HepG2 (cell line): Measurements from ENCODE around the gene RRP36. TPM values are rescaled to one million over a fixed set of nuclear protein-coding genes. Genes with fewer than 3 reads are reported as not detected.

ENCODE experiments used
- CEBPG ChIP-seq: IDR thresholded peaks from 2 replicates; pipeline ENCODE4 v1.6.1; 2016
- CENPT ChIP-seq: sonication (generic); formaldehyde crosslinking; IDR thresholded peaks from 2 replicates; pipeline ENCODE4 v1.8.0; 2022; ENCODE audit warnings: low read depth, mild to moderate bottlenecking, moderate library complexity, missing genetic modification reagents
- ELF1 ChIP-seq: sonication (generic); formaldehyde crosslinking; IDR thresholded peaks from 2 replicates; pipeline ENCODE4 v1.4.0; 2020; ENCODE audit warnings: missing genetic modification reagents
- FLYWCH1 ChIP-seq: sonication (generic); formaldehyde crosslinking; IDR thresholded peaks from 2 replicates; pipeline ENCODE4 v1.8.1; 2023; ENCODE audit warnings: mild to moderate bottlenecking, missing genetic modification reagents
- HNRNPH1 ChIP-seq: fragments of 200-400 bp; formaldehyde crosslinking; optimal IDR thresholded peaks from 2 replicates; pipeline ENCODE3; 2017; ENCODE audit warnings: mild to moderate bottlenecking, low read depth, low read length
- MAFG ChIP-seq: sonication (generic); formaldehyde crosslinking; IDR thresholded peaks from 2 replicates; pipeline ENCODE4 v1.5.1; 2020; ENCODE audit warnings: mild to moderate bottlenecking, missing genetic modification reagents
- PPARG ChIP-seq: conservative IDR thresholded peaks from 2 replicates; pipeline ENCODE4 v1.6.1; 2016; ENCODE audit warnings: missing biosample characterization, missing genetic modification reagents
- STAT5B ChIP-seq: sonication (generic); formaldehyde crosslinking; IDR thresholded peaks from 2 replicates; pipeline ENCODE4 v1.4.0; 2020; ENCODE audit warnings: missing genetic modification reagents
- TARDBP ChIP-seq: sonication (generic); formaldehyde crosslinking; IDR thresholded peaks from 2 replicates; pipeline ENCODE4 v1.8.0; 2022; ENCODE audit warnings: mild to moderate bottlenecking, missing genetic modification reagents
- ZBTB7B ChIP-seq: sonication (generic); formaldehyde crosslinking; IDR thresholded peaks from 2 replicates; pipeline ENCODE4 v1.4.0; 2020; ENCODE audit warnings: missing genetic modification reagents
- ZFX ChIP-seq: sonication (generic); formaldehyde crosslinking; IDR thresholded peaks from 2 replicates; pipeline ENCODE4 v1.4.0; 2020; ENCODE audit warnings: mild to moderate bottlenecking, low read depth, missing genetic modification reagents, moderate library complexity
- ZNF616 ChIP-seq: sonication (generic); formaldehyde crosslinking; IDR thresholded peaks from 2 replicates; pipeline ENCODE4 v1.5.0; 2020; ENCODE audit warnings: low read depth, mild to moderate bottlenecking, missing genetic modification reagents
- ZNF780A ChIP-seq: sonication (generic); formaldehyde crosslinking; IDR thresholded peaks from 2 replicates; pipeline ENCODE4 v1.8.0; 2022; ENCODE audit warnings: mild to moderate bottlenecking, missing genetic modification reagents, moderate library complexity
- ZSCAN31 ChIP-seq: sonication (generic); formaldehyde crosslinking; IDR thresholded peaks from 2 replicates; pipeline ENCODE4 v1.5.0; 2020; ENCODE audit warnings: low read depth, mild to moderate bottlenecking, missing genetic modification reagents
- polyA plus RNA-seq, 8 experiments: library from polyadenylated mRNA; depleted of rRNA in 3 of 8; stranded (reverse) in 7 of 8; unstranded in 1 of 8; fragments of >200 nt; fragmentation: Illumina TruSeq in 4 of 8; extraction: Trizol in 4 of 8; gene quantifications; 2 replicates each; pipeline versions ENCODE4 v1.2.1 to v1.2.3, GENCODE V29; 2011 to 2016; ENCODE audit warnings: low read depth in 4 of 8, missing spikeins in 1 of 8, mixed read lengths in 1 of 8; ENCODE audit not compliant: insufficient read depth in 1 of 8
- total RNA-seq, 5 experiments: library from RNA; depleted of rRNA; stranded (reverse); fragments of >200 nt; fragmentation: Illumina TruSeq; extraction: Trizol; gene quantifications; 2 replicates each; pipeline ENCODE4 v1.2.3, GENCODE V29; 2016; ENCODE audit warnings: low read depth in 1 of 5
- TF ChIP-seq, protein P1 (sequence below): sonication (generic); formaldehyde crosslinking; IDR thresholded peaks from 2 replicates; pipeline ENCODE4 v1.4.0; 2020; ENCODE audit warnings: missing genetic modification reagents, borderline replicate concordance
- TF ChIP-seq, protein P2 (sequence below): sonication (generic); formaldehyde crosslinking; IDR thresholded peaks from 2 replicates; pipeline ENCODE4 v1.8.0; 2022; ENCODE audit warnings: missing genetic modification reagents, mild to moderate bottlenecking, inconsistent platforms, borderline replicate concordance
- TF ChIP-seq, protein P3 (sequence below): sonication (generic); formaldehyde crosslinking; IDR thresholded peaks from 2 replicates; pipeline ENCODE4 v1.5.1; 2020; ENCODE audit warnings: missing genetic modification reagents, mild to moderate bottlenecking, borderline replicate concordance
- TF ChIP-seq, protein P4 (sequence below): sonication (generic); formaldehyde crosslinking; IDR thresholded peaks from 2 replicates; pipeline ENCODE4 v1.8.0; 2023; ENCODE audit warnings: mild to moderate bottlenecking, missing genetic modification reagents

RRP36 gene
- total and polyA plus RNA-seq, 2 of the 13 experiments (the other 11 are each of a cell fraction or from before 2014, with no cell fraction given) = 29.5 to 144 TPM

DNA sequence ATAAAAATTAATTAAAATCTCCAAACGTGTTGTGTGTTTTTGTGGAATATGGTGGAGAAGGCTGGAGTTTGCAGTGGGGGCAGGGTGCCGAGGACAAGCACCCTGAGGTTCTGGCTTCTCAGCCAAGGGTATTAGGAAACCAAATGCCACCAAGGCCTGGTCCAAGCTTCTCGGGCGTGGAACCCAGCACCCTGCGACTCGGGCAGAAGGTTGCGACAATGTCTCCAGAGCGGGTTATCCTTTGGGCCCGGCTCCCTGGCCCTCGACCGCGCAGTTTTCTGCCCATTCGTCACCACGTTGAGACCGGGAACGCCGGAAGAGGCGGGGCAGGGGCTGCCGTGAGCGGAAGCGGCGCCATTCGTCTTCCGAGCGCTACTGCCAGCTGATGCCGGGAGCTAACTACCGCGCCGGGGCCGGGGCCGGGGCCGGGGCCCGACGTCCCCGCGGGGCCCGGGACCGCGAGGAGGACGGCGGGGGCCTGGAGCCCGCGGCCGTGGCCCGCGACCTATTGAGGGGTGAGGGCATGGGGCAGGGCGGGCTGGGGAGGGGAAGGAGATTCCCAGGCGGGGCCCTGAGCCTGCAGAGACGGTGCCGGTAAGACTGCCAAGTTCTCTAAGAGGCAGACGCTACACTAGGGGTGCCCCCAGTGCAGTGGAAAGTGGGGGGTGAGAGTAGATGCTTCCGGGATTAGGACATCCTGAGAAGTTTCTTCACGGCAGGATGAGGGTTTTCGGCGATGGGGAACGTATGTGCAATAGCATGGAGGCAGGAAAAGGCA lies at the start of gene RRP36 (continued):
- TF ChIP-seq, protein P1, sequence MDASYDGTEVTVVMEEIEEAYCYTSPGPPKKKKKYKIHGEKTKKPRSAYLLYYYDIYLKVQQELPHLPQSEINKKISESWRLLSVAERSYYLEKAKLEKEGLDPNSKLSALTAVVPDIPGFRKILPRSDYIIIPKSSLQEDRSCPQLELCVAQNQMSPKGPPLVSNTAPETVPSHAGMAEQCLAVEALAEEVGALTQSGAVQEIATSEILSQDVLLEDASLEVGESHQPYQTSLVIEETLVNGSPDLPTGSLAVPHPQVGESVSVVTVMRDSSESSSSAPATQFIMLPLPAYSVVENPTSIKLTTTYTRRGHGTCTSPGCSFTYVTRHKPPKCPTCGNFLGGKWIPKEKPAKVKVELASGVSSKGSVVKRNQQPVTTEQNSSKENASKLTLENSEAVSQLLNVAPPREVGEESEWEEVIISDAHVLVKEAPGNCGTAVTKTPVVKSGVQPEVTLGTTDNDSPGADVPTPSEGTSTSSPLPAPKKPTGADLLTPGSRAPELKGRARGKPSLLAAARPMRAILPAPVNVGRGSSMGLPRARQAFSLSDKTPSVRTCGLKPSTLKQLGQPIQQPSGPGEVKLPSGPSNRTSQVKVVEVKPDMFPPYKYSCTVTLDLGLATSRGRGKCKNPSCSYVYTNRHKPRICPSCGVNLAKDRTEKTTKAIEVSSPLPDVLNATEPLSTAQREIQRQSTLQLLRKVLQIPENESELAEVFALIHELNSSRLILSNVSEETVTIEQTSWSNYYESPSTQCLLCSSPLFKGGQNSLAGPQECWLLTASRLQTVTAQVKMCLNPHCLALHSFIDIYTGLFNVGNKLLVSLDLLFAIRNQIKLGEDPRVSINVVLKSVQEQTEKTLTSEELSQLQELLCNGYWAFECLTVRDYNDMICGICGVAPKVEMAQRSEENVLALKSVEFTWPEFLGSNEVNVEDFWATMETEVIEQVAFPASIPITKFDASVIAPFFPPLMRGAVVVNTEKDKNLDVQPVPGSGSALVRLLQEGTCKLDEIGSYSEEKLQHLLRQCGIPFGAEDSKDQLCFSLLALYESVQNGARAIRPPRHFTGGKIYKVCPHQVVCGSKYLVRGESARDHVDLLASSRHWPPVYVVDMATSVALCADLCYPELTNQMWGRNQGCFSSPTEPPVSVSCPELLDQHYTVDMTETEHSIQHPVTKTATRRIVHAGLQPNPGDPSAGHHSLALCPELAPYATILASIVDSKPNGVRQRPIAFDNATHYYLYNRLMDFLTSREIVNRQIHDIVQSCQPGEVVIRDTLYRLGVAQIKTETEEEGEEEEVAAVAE (CRISPR knock-in tag) = no peak
- TF ChIP-seq FLYWCH1 (CRISPR knock-in tag) = no peak
- no peak for TF ChIP-seq PPARG (CRISPR knock-in tag)
- no peak for TF ChIP-seq MAFG
- peak; percentile 67; the same call in 1 of the 2 replicates for TF ChIP-seq CENPT (CRISPR knock-in tag)
- TF ChIP-seq, protein P2, sequence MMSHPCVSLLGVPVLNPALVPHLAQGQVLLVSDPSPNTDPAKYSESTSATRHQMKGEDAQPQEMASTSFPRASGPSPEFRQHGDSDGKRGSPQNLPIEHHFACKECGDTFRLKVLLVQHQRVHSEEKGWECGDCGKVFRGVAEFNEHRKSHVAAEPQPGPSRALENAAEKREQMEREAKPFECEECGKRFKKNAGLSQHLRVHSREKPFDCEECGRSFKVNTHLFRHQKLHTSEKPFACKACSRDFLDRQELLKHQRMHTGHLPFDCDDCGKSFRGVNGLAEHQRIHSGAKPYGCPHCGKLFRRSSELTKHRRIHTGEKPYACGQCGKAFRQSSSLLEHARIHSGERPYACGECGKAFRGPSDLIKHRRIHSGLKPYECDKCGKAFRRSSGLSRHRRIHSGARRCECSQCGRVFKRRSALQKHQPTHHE (CRISPR knock-in tag) = peak; percentile 52; the same call in 1 of the 2 replicates
- TF ChIP-seq ZFX = peak; percentile 89
- no peak; the same call in 1 of the 2 replicates for TF ChIP-seq TARDBP
- peak; percentile 73 for TF ChIP-seq ELF1
- TF ChIP-seq ZNF616 (CRISPR knock-in tag) = no peak
- TF ChIP-seq, protein P3, sequence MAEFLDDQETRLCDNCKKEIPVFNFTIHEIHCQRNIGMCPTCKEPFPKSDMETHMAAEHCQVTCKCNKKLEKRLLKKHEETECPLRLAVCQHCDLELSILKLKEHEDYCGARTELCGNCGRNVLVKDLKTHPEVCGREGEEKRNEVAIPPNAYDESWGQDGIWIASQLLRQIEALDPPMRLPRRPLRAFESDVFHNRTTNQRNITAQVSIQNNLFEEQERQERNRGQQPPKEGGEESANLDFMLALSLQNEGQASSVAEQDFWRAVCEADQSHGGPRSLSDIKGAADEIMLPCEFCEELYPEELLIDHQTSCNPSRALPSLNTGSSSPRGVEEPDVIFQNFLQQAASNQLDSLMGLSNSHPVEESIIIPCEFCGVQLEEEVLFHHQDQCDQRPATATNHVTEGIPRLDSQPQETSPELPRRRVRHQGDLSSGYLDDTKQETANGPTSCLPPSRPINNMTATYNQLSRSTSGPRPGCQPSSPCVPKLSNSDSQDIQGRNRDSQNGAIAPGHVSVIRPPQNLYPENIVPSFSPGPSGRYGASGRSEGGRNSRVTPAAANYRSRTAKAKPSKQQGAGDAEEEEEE = no peak
- peak; percentile 76; the same call in 1 of the 2 replicates for TF ChIP-seq ZNF780A (CRISPR knock-in tag)
- peak; percentile 52 for TF ChIP-seq CEBPG
- no peak for TF ChIP-seq STAT5B
- TF ChIP-seq, protein P4, sequence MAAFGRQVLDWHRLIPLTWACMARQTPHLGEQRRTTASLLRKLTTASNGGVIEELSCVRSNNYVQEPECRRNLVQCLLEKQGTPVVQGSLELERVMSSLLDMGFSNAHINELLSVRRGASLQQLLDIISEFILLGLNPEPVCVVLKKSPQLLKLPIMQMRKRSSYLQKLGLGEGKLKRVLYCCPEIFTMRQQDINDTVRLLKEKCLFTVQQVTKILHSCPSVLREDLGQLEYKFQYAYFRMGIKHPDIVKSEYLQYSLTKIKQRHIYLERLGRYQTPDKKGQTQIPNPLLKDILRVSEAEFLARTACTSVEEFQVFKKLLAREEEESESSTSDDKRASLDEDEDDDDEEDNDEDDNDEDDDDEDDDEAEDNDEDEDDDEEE (CRISPR knock-in tag) = no peak
- no peak for TF ChIP-seq ZBTB7B (CRISPR knock-in tag)
- TF ChIP-seq ZSCAN31 = 0 out of 2 replicates have a peak, but pooled peaks have one; percentile 60
- TF ChIP-seq HNRNPH1 = no peak
